Mesenchymal stem cell (in vitro differentiated cells and primary cell): ENCODE results near the gene PCDHB12.
A peak's percentile ranks its signal among the peaks of the same experiment; 100 is the strongest.
"Not testable (repeated sequence)": the region's sequence is repeated elsewhere in the genome, so short reads cannot be mapped to it uniquely, and the experiment has no call there.

Experiments
- DNase-seq: peaks from one replicate; pipeline ENCODE4 v3.0.0-alpha.2; 2013
- H2AFZ ChIP-seq: one replicate; pipeline ENCODE4 v1.6.1; 2013; ENCODE audit warnings: low read depth, mild to moderate bottlenecking, control low read depth, inconsistent platforms, low read length, moderate library complexity
- H2AK5ac ChIP-seq: 2 replicates; pipeline ENCODE4 v1.6.1; 2013; ENCODE audit warnings: low read length, moderate library complexity, mild to moderate bottlenecking, inconsistent platforms; ENCODE audit not compliant: severe bottlenecking
- H2BK120ac ChIP-seq: one replicate; pipeline ENCODE4 v1.6.1; 2013; ENCODE audit warnings: low read depth, mild to moderate bottlenecking, inconsistent platforms, low read length, moderate library complexity
- H2BK12ac ChIP-seq, 2 experiments: one replicate each; pipeline ENCODE4 v1.6.1; 2013; ENCODE audit warnings: inconsistent platforms in 2 of 2, low read length in 2 of 2, mild to moderate bottlenecking in 2 of 2, moderate library complexity in 2 of 2, control low read depth in 1 of 2
- H2BK15ac ChIP-seq: one replicate; pipeline ENCODE4 v1.6.1; 2013; ENCODE audit warnings: mild to moderate bottlenecking, low read depth, inconsistent platforms; ENCODE audit not compliant: poor library complexity, severe bottlenecking
- H2BK5ac ChIP-seq: 2 replicates; pipeline ENCODE4 v1.6.1; 2013; ENCODE audit warnings: low read depth, mild to moderate bottlenecking, low read length, control low read depth, inconsistent platforms; ENCODE audit not compliant: poor library complexity, severe bottlenecking
- H3K14ac ChIP-seq, 2 experiments: one replicate each; pipeline ENCODE4 v1.6.1; 2013; ENCODE audit warnings: inconsistent platforms in 2 of 2, low read length in 2 of 2, control low read depth in 1 of 2, mild to moderate bottlenecking in 1 of 2, moderate library complexity in 1 of 2
- H3K18ac ChIP-seq, 2 experiments: one replicate each; pipeline ENCODE4 v1.6.1; 2013; ENCODE audit warnings: inconsistent platforms in 2 of 2, low read length in 2 of 2, control low read depth in 1 of 2, low read depth in 1 of 2, mild to moderate bottlenecking in 1 of 2
- H3K23ac ChIP-seq, 2 experiments: one replicate each; pipeline ENCODE4 v1.6.1; 2013; ENCODE audit warnings: inconsistent platforms in 2 of 2, low read length in 2 of 2, mild to moderate bottlenecking in 2 of 2, moderate library complexity in 2 of 2, control low read depth in 1 of 2
- H3K27ac ChIP-seq: 2 replicates; pipeline ENCODE4 v1.5.1; 2013; ENCODE audit warnings: mild to moderate bottlenecking, moderate library complexity, low read length, control low read depth, inconsistent platforms; ENCODE audit not compliant: poor library complexity, severe bottlenecking
- H3K27me3 ChIP-seq, 2 experiments: 2 replicates each; pipeline versions ENCODE4 v1.6.1 to v1.7.0; 2013; ENCODE audit warnings: low read length in 2 of 2, mild to moderate bottlenecking in 2 of 2, moderate library complexity in 2 of 2, control low read depth in 1 of 2, inconsistent platforms in 1 of 2; ENCODE audit not compliant: control insufficient read depth in 1 of 2, insufficient read depth in 1 of 2
- H3K36me3 ChIP-seq, 2 experiments: 2 replicates each; pipeline versions ENCODE4 v1.6.1 to v1.7.0; 2013; ENCODE audit warnings: low read length in 2 of 2, control low read depth in 1 of 2, inconsistent platforms in 1 of 2, low read depth in 1 of 2, mild to moderate bottlenecking in 1 of 2; ENCODE audit not compliant: insufficient read depth in 2 of 2, control insufficient read depth in 1 of 2
- H3K4ac ChIP-seq, 2 experiments: one replicate each; pipeline ENCODE4 v1.6.1; 2013; ENCODE audit warnings: inconsistent platforms in 2 of 2, low read length in 2 of 2, mild to moderate bottlenecking in 2 of 2, moderate library complexity in 2 of 2, control low read depth in 1 of 2, low read depth in 1 of 2
- H3K4me1 ChIP-seq: 2 replicates; pipeline ENCODE4 v1.6.1; 2013; ENCODE audit warnings: low read depth, low read length, control low read depth; ENCODE audit not compliant: control insufficient read depth, insufficient read depth
- H3K4me2 ChIP-seq: 2 replicates; pipeline ENCODE4 v1.6.1; 2013; ENCODE audit warnings: low read length, mild to moderate bottlenecking, inconsistent platforms; ENCODE audit not compliant: poor library complexity, severe bottlenecking
- H3K4me3 ChIP-seq, 2 experiments: 2 replicates each; pipeline versions ENCODE4 v1.5.1 to v1.7.0; 2013; ENCODE audit warnings: low read length in 2 of 2, mild to moderate bottlenecking in 2 of 2, control low read depth in 1 of 2, low read depth in 1 of 2; ENCODE audit not compliant: insufficient read depth in 1 of 2
- H3K79me1 ChIP-seq: replicated peaks from 2 replicates; pipeline ENCODE4 v1.6.1; 2013; ENCODE audit warnings: mild to moderate bottlenecking, control low read depth, low read length, inconsistent platforms; ENCODE audit not compliant: poor library complexity, severe bottlenecking
- H3K9ac ChIP-seq: 2 replicates; pipeline ENCODE4 v1.7.0; 2013; ENCODE audit warnings: mild to moderate bottlenecking, low read length, moderate library complexity
- H3K9me3 ChIP-seq: 2 replicates; pipeline ENCODE4 v1.7.0; 2013; ENCODE audit warnings: mild to moderate bottlenecking, low read length; ENCODE audit not compliant: control insufficient read depth
- H4K8ac ChIP-seq: one replicate; pipeline ENCODE4 v1.6.1; 2013; ENCODE audit warnings: inconsistent platforms, mild to moderate bottlenecking, low read length, moderate library complexity
- H4K91ac ChIP-seq: one replicate; pipeline ENCODE4 v1.6.1; 2013; ENCODE audit warnings: mild to moderate bottlenecking, low read length, inconsistent platforms
- WGBS: methylation state at CpG from one replicate; pipeline ENCODE4 v1.1.7; 2013; ENCODE audit warnings: mixed read lengths; 5-methylcytosine and 5-hydroxymethylcytosine counted together

Gene PCDHB12

GRCh38 chr5:141182248-141182647, 26.3 kb upstream of the PCDHB12 start, which contains the start of gene PCDHB16:
Gene PCDHB16, plus strand, starts transcription at chr5:141182387. Its CDS starts 173 bp downstream, at chr5:141182560.
- H3K9ac ChIP-seq = peak within 1 kb of the TSS; percentile 73
- no peak within 1 kb of the TSS for H4K91ac ChIP-seq
- no peak within 1 kb of the TSS for H2BK5ac ChIP-seq
- no peak within 1 kb of the TSS for H2BK120ac ChIP-seq
- H3K4me3 ChIP-seq = peak within 1 kb of the TSS in 1 of 2 experiments; percentile 57
- H2AK5ac ChIP-seq = no peak within 1 kb of the TSS
- no peak within 1 kb of the TSS for H3K4ac ChIP-seq
- H3K23ac ChIP-seq = no peak within 1 kb of the TSS
- H3K79me1 ChIP-seq = no peaks in the 10 kb centered on the region
- H3K4me2 ChIP-seq = no peak within 1 kb of the TSS
- peaks cover 53% of the 10 kb centered on the region for H3K9me3 ChIP-seq
- 51% methylated on average over 13 of the region's 13 CpGs for WGBS
- H4K8ac ChIP-seq = no peak within 1 kb of the TSS
- H3K27ac ChIP-seq = no peak within 1 kb of the TSS
- no peak for DNase-seq
- no peak within 1 kb of the TSS for H3K14ac ChIP-seq
- H3K36me3 ChIP-seq = no peaks in the 10 kb centered on the region
- H3K4me1 ChIP-seq = no peaks in the 10 kb centered on the region
- H2BK12ac ChIP-seq = no peak within 1 kb of the TSS
- H2AFZ ChIP-seq = no peak within 1 kb of the TSS
- H3K27me3 ChIP-seq = no peaks in the 10 kb centered on the region
- no peak within 1 kb of the TSS for H2BK15ac ChIP-seq
- no peak within 1 kb of the TSS for H3K18ac ChIP-seq

GRCh38 chr5:141184117-141184855, 24.2 kb upstream of the PCDHB12 start:
- H3K4ac ChIP-seq, DNase-seq, H2BK120ac ChIP-seq, H4K91ac ChIP-seq, H3K23ac ChIP-seq, H3K4me2 ChIP-seq, H2AK5ac ChIP-seq, H4K8ac ChIP-seq, H3K14ac ChIP-seq, H3K9ac ChIP-seq, H3K4me3 ChIP-seq, H3K79me1 ChIP-seq, H2AFZ ChIP-seq, H2BK12ac ChIP-seq, H3K18ac ChIP-seq, H3K4me1 ChIP-seq, H3K27me3 ChIP-seq, H2BK5ac ChIP-seq, H3K36me3 ChIP-seq, H2BK15ac ChIP-seq, H3K27ac ChIP-seq: not testable (repeated sequence)
- H3K9me3 ChIP-seq = peaks cover 40% of the 10 kb centered on the region
- 96% methylated on average over 21 of the region's 69 CpGs for WGBS

- H3K27me3 ChIP-seq = no peaks in the 10 kb centered on the region
- no peak within 1 kb of the TSS for H4K8ac ChIP-seq
- no peak within 1 kb of the TSS for H2BK12ac ChIP-seq
- no peak within 1 kb of the TSS for H3K18ac ChIP-seq
- H4K91ac ChIP-seq = no peak within 1 kb of the TSS
- no peak within 1 kb of the TSS for H2BK15ac ChIP-seq
- no peak within 1 kb of the TSS for H3K27ac ChIP-seq
- H2AK5ac ChIP-seq = no peak within 1 kb of the TSS
- WGBS = 49% methylated on average over 6 of the region's 9 CpGs
- no peak within 1 kb of the TSS for H3K4ac ChIP-seq
- H3K4me2 ChIP-seq = no peak within 1 kb of the TSS
- DNase-seq = peak; percentile 32
- no peaks in the 10 kb centered on the region for H3K36me3 ChIP-seq
- no peak within 1 kb of the TSS for H2BK5ac ChIP-seq
- peaks cover 45% of the 10 kb centered on the region for H3K9me3 ChIP-seq
- no peaks in the 10 kb centered on the region for H3K4me1 ChIP-seq
- peak within 1 kb of the TSS in 1 of 2 experiments; percentile 51 for H3K4me3 ChIP-seq
- H2AFZ ChIP-seq = no peak within 1 kb of the TSS
- no peak within 1 kb of the TSS for H3K14ac ChIP-seq
- H3K23ac ChIP-seq = no peak within 1 kb of the TSS
- no peak within 1 kb of the TSS for H2BK120ac ChIP-seq
- H3K79me1 ChIP-seq = no peaks in the 10 kb centered on the region
- no peak within 1 kb of the TSS for H3K9ac ChIP-seq
Measured at GRCh38 chr5:141186897-141187512, 21.5 kb upstream of the PCDHB12 start, which contains the start of gene PCDHB9. Gene PCDHB9, plus strand, starts transcription at chr5:141187161. Its CDS starts 158 bp downstream, at chr5:141187319.

GRCh38 chr5:141188682-141189081, 19.8 kb upstream of the PCDHB12 start:
- not testable (repeated sequence) for H3K23ac ChIP-seq, H4K8ac ChIP-seq, H3K27me3 ChIP-seq, H3K36me3 ChIP-seq, H3K18ac ChIP-seq, H2BK5ac ChIP-seq, H4K91ac ChIP-seq, H2BK15ac ChIP-seq, H3K4me1 ChIP-seq, H2AFZ ChIP-seq, H3K27ac ChIP-seq, H3K4me3 ChIP-seq, H3K4me2 ChIP-seq, H2BK12ac ChIP-seq, H3K4ac ChIP-seq, H3K9ac ChIP-seq, DNase-seq, H2AK5ac ChIP-seq, H3K14ac ChIP-seq, H3K79me1 ChIP-seq, H2BK120ac ChIP-seq
- 91% methylated on average over 6 of the region's 37 CpGs for WGBS
- H3K9me3 ChIP-seq = peaks cover 43% of the 10 kb centered on the region
